ENCODE measurements around the gene HAUS6.

DNA sequence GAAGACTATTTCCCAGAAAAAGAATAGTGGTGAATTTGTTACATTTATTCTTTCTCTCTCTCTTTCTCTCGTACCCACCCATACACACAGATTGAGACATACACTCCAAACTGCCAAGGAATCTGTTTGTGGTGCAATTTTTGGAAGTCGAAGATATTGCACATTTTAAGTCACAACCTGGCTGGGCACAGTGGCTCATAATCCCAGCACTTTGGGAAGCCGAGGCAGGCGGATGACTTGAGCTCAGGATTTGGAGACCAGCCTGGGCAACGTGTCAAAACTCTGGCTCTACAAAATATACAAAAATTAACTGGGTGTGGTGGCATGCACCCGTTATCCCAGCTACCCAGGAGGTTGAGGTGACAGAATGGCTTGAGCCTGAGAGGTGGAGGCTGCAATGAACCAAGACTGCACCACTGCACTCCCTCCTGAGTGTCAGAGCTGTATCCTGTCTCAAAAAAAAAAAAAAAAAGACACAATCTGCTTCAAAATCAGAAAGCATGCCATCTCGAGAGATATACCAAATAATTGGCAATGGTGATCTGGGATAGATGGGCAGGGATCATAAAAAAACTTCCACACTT lies 43.8 kb upstream of the HAUS6 start:
- TF ChIP-seq EZH2phosphoT487 (IDR thresholded peaks at IDR 0.05; ENCODE audit: unreplicated experiment) (no peak), CTCF (conservative IDR thresholded peaks at IDR 0.05; ENCODE audit: low read depth in 2 of 2) (no peak), NANOG (IDR thresholded peaks at IDR 0.05; ENCODE audit: borderline replicate concordance) (no peak), ETS1 (IDR thresholded peaks at IDR 0.05) (no peak), EZH2 (IDR thresholded peaks at IDR 0.05; ENCODE audit: low read depth, unreplicated experiment) (no peak), POLR2AphosphoS5 (IDR thresholded peaks at IDR 0.05; ENCODE audit: low read depth) (no peak), REST (IDR thresholded peaks at IDR 0.05; ENCODE audit: unreplicated experiment) (no peak), CREB1 (CRISPR knock-in tag; IDR thresholded peaks at IDR 0.05; ENCODE audit: low read depth) (no peak), ZNF331 (CRISPR knock-in tag; IDR thresholded peaks at IDR 0.05; ENCODE audit: low read depth) (no peak), ZNF114 (CRISPR knock-in tag; IDR thresholded peaks at IDR 0.05) (no peak), JUNB (IDR thresholded peaks at IDR 0.05; ENCODE audit: unreplicated experiment) (no peak), STAT1 (IDR thresholded peaks at IDR 0.05; ENCODE audit: unreplicated experiment) (no peak), ZNF462 (CRISPR knock-in tag; IDR thresholded peaks at IDR 0.05) (no peak)

All from GM23338 (cell line).